ENCODE data around the gene FCSK. TPM values are rescaled to one million over a fixed set of nuclear protein-coding genes. Genes with fewer than 3 reads are reported as not detected.

The FCSK gene
- total RNA-seq, 2 experiments from 2014 or later: 21.8 to 25.4 TPM

DNA sequence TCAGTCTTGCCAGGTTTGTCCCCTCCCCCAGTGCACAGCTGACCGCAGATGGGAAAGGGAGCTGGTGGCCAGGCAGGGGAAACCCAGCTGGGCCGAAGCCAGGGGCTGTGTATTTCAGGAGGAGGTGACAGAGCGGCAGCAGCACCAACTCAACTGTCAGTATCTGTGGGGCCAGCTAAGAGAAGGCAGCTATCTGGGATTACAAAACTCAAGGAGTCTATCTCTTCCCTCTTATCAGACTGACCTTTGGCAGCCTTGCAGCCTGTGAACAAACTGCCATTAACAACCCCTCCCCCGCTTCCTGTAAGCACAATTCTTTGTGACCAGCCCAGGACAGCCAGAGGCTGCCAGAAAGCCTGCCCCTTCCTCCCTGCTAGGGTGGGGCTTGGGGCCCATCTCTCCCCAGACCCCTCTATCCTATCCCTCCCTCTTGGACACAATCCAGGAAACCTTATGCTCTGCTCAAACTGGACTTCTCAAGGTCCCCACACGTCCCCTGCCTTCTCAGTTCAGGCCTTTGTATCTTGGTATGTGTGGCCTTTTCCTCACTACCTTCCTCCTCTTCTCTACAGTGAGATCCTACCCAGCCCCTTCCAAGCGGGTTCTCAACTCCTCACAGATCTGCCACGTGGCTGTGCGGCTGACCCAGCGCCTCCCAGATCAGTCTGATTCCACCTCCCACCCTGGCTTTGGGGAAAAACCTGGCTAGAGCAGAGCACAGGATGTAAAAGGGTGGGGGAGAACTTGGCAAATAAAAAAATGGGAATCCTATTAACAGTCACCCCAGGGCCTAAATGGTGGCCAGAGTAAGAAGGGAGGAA, 26.0 kb upstream of the FCSK start:
- H3K36me3 ChIP-seq (ENCODE audit: insufficient read depth, low read length): peaks cover 8% of the 10 kb centered on the region
- H3K27me3 Mint-ChIP-seq: no peaks in the 10 kb centered on the region
- no peaks in the 10 kb centered on the region for H3K9me3 Mint-ChIP-seq
- intact Hi-C loops (cut with DNase I, micrococcal nuclease): no loop called here
- POLR2A ChIA-PET: interaction anchor here (1.1 kb wide), 1 partner anchor 47 kb away, joined by 3 read pairs; no protein-coding TSS in a partner anchor
- H3K4me3 Mint-ChIP-seq: no peak overlapping the region
- H3K4me3 ChIP-seq (ENCODE audit: low read length): no peak overlapping the region
- no peaks in the 10 kb centered on the region for H3K9me3 ChIP-seq (ENCODE audit: control insufficient read depth in 1 of 2, insufficient read depth in 1 of 2, low read length in 2 of 2)
- ATAC-seq (ENCODE audit: poor library complexity) (no peak), DNase-seq (peak in 6 of 14 experiments; percentile 9 to 77 (median 38))
- CTCF ChIA-PET: no interaction called here
- H3K4me1 Mint-ChIP-seq (ENCODE audit: low read depth): peaks cover 51% of the 10 kb centered on the region
- peak overlapping the region; percentile 77 for H3K27ac Mint-ChIP-seq
- H3K27ac ChIP-seq (ENCODE audit: low read depth in 1 of 2, low read length in 2 of 2): no peak overlapping the region
- no peaks in the 10 kb centered on the region for H3K27me3 ChIP-seq (ENCODE audit: control insufficient read depth in 1 of 2, insufficient read depth in 2 of 2, low read length in 2 of 2)
- TF ChIP-seq, protein P1, sequence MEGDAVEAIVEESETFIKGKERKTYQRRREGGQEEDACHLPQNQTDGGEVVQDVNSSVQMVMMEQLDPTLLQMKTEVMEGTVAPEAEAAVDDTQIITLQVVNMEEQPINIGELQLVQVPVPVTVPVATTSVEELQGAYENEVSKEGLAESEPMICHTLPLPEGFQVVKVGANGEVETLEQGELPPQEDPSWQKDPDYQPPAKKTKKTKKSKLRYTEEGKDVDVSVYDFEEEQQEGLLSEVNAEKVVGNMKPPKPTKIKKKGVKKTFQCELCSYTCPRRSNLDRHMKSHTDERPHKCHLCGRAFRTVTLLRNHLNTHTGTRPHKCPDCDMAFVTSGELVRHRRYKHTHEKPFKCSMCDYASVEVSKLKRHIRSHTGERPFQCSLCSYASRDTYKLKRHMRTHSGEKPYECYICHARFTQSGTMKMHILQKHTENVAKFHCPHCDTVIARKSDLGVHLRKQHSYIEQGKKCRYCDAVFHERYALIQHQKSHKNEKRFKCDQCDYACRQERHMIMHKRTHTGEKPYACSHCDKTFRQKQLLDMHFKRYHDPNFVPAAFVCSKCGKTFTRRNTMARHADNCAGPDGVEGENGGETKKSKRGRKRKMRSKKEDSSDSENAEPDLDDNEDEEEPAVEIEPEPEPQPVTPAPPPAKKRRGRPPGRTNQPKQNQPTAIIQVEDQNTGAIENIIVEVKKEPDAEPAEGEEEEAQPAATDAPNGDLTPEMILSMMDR (IDR thresholded peaks at IDR 0.05): no peak
- H3K4me1 ChIP-seq (ENCODE audit: insufficient read depth, low read length): peaks cover 53% of the 10 kb centered on the region
- H3K36me3 Mint-ChIP-seq (ENCODE audit: low read depth): peaks cover 6% of the 10 kb centered on the region

DNA sequence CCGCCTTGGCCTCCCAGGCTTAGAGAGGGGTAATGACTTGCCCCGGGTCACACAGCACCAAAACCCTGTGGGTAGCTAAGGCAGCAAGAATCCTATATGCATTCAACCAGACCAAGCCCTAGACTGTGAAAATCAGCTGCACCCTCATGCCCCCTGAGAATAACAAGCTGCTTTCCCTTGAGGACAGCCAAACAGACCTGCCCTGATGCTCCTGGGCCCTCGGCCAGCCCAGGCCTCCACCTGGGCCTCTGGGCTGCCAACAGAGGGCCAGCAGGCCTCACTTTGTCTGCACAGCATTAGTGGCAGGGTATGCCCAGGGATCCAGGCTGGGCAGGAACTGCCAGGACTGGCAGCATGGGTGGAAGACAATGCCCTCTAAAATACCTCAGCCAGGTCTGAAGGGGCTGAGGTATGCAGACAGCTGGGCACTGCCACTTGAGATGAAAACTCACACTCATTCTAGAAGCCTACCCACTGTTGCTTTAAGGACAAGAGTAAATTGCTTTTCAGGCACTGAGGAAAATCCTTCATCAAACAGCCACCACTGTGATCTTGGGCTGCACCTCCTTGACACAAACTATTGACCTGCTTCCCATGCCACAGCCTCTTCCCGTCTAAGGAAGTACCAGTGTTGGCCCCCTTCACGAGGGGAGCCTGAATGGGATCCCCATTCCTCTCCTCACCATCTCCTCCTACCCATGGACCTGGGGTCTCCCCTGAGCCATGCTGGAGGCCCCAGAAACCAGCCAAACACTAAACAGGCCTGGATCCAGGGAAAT, 24.3 kb upstream of the FCSK start:
- H3K36me3 Mint-ChIP-seq (ENCODE audit: low read depth): peaks cover 4% of the 10 kb centered on the region
- peaks cover 6% of the 10 kb centered on the region for H3K36me3 ChIP-seq (ENCODE audit: insufficient read depth, low read length)
- H3K4me1 Mint-ChIP-seq (ENCODE audit: low read depth): peaks cover 68% of the 10 kb centered on the region
- H3K27ac Mint-ChIP-seq: peak overlapping the region; percentile 86
- intact Hi-C loops (cut with DNase I, micrococcal nuclease): loop anchor here in 1 of 2 experiments (2.0 kb wide), 1 partner anchor 49 kb away; no protein-coding TSS in a partner anchor
- no peaks in the 10 kb centered on the region for H3K9me3 Mint-ChIP-seq
- peak overlapping the region; percentile 73 to 79 for H3K27ac ChIP-seq (ENCODE audit: low read depth in 1 of 2, low read length in 2 of 2)
- H3K4me3 Mint-ChIP-seq: peak overlapping the region; percentile 61
- H3K9me3 ChIP-seq (ENCODE audit: control insufficient read depth in 1 of 2, insufficient read depth in 1 of 2, low read length in 2 of 2): no peaks in the 10 kb centered on the region
- ATAC-seq (ENCODE audit: poor library complexity) (no peak), DNase-seq (no peak)
- H3K27me3 Mint-ChIP-seq: no peaks in the 10 kb centered on the region
- no peak overlapping the region for H3K4me3 ChIP-seq (ENCODE audit: low read length)
- no peaks in the 10 kb centered on the region for H3K27me3 ChIP-seq (ENCODE audit: control insufficient read depth in 1 of 2, insufficient read depth in 2 of 2, low read length in 2 of 2)
- POLR2A ChIA-PET: interaction anchor here (1.3 kb wide), 1 partner anchor 49 kb away, joined by 7 read pairs; no protein-coding TSS in a partner anchor
- CTCF ChIA-PET: no interaction called here
- H3K4me1 ChIP-seq (ENCODE audit: insufficient read depth, low read length): peaks cover 66% of the 10 kb centered on the region
- TF ChIP-seq, protein P1 (IDR thresholded peaks at IDR 0.05): no peak

DNA sequence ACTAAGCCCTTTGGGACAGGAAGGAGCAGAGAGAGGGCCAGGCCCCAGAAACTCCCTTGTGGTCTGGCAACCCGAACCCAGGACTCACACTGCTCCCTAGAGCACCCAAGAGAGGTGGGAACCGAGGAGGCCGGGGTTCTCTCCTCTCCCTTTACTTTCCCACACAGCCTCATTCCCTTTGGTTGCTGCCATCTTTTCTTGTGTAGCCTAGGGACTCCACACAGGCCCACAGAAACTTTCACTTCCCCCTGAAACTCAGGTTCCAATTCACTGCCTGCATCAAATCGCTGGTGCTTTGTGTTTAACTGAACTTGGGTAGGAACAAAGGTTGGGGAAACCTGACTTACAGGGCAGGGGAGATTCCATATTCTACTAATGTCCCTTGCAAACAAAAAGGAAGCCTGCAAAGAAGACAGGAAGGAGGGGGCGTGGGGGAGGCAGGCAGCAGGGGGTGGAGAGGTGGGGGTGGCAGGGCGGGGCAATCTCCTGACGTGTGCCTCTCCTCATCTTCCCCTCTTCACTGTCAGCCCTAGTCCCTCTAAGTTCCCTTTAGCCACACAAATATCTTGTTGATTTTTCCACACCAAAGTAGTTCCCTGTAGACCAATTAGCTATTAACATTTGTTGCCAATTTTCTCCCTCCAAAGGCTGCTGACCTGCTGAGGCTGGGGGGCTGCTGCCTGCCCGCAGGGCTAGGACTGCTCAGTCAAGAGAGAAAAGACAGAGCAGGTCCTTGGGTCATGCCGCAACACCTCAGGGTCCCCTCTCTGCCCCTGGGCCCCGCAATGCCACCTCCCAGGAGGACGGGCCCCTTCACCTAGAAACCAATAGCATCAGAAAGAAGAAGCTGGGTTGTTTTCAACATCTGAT, 23.5 kb upstream of the FCSK start:
- H3K4me3 Mint-ChIP-seq: peak overlapping the region; percentile 61
- intact Hi-C loops (cut with DNase I, micrococcal nuclease): loop anchor here in 1 of 2 experiments (2.0 kb wide), 1 partner anchor 50 kb away; no protein-coding TSS in a partner anchor
- TF ChIP-seq, protein P1 (IDR thresholded peaks at IDR 0.05): no peak

More for the DNA sequence above, 23.5 kb upstream of the FCSK start:
- Mint-ChIP-seq H3K4me1 (ENCODE audit: low read depth) (peaks cover 69% of the 10 kb centered on the region), H3K36me3 (ENCODE audit: low read depth) (peaks cover 4% of the 10 kb centered on the region), H3K9me3 (no peaks in the 10 kb centered on the region), H3K27ac (peak overlapping the region; percentile 86), H3K27me3 (no peaks in the 10 kb centered on the region)
- CTCF ChIA-PET: interaction anchor here (1.0 kb wide), 1 partner anchor 40 kb away, joined by 3 read pairs; no protein-coding TSS in a partner anchor
- H3K4me1 ChIP-seq (ENCODE audit: insufficient read depth, low read length): peaks cover 66% of the 10 kb centered on the region
- peak in 13 of 14 experiments; percentile 26 to 89 (median 51) for DNase-seq
- peak overlapping the region; percentile 73 to 79 for H3K27ac ChIP-seq (ENCODE audit: low read depth in 1 of 2, low read length in 2 of 2)
- H3K36me3 ChIP-seq (ENCODE audit: insufficient read depth, low read length): peaks cover 6% of the 10 kb centered on the region
- POLR2A ChIA-PET: interaction anchor here (2.6 kb wide), 1 partner anchor 50 kb away, joined by 21 read pairs; no protein-coding TSS in a partner anchor
- ATAC-seq (ENCODE audit: poor library complexity): peak; percentile 88
- no peak overlapping the region for H3K4me3 ChIP-seq (ENCODE audit: low read length)
- H3K9me3 ChIP-seq (ENCODE audit: control insufficient read depth in 1 of 2, insufficient read depth in 1 of 2, low read length in 2 of 2): no peaks in the 10 kb centered on the region
- no peaks in the 10 kb centered on the region for H3K27me3 ChIP-seq (ENCODE audit: control insufficient read depth in 1 of 2, insufficient read depth in 2 of 2, low read length in 2 of 2)

Data from CD4-positive, alpha-beta T cell (primary cell).